Activated B cell treated with CpG ODN at 0.5 μM for 24 hours (primary cell): ENCODE measurements around the gene RPL26. TPM values are rescaled to one million over a fixed set of nuclear protein-coding genes. Genes with fewer than 3 reads are reported as not detected.

ENCODE experiments used
- ATAC-seq: fragments of 200-7000 bp; cut with Tn5 transposase; one replicate; pipeline ENCODE4 v1.10.0; 2021; ENCODE audit warnings: low read depth, mild to moderate bottlenecking, moderate library complexity
- CTCF ChIA-PET: fragments of 350-600 bp; sonication (Branson Sonifier 250); formaldehyde crosslinking; loops from one replicate; lab custom pipeline; 2021; ENCODE audit warnings: antibody characterized with exemption; lab: Charles Lee
- POLR2A ChIA-PET: fragments of 350-600 bp; sonication (Branson Sonifier 250); formaldehyde crosslinking; loops from one replicate; lab custom pipeline; 2021; ENCODE audit warnings: antibody characterized with exemption; lab: Charles Lee
- DNase-seq: peaks from one replicate; pipeline ENCODE4 v3.0.0; 2022
- H3K27ac Mint-ChIP-seq: one replicate; pipeline ENCODE4 v1.8.0; 2020; ENCODE audit warnings: mixed read lengths
- H3K27me3 Mint-ChIP-seq: one replicate; pipeline ENCODE4 v1.8.0; 2021; ENCODE audit warnings: mixed read lengths
- H3K36me3 Mint-ChIP-seq: one replicate; pipeline ENCODE4 v1.8.0; 2021; ENCODE audit warnings: low read depth, mixed read lengths
- H3K4me1 Mint-ChIP-seq: one replicate; pipeline ENCODE4 v1.8.0; 2021; ENCODE audit warnings: mixed read lengths
- H3K4me3 Mint-ChIP-seq: one replicate; pipeline ENCODE4 v1.8.0; 2020; ENCODE audit warnings: mild to moderate bottlenecking, mixed read lengths
- H3K9me3 Mint-ChIP-seq: one replicate; pipeline ENCODE4 v1.8.0; 2020; ENCODE audit warnings: mixed read lengths
- intact Hi-C: fragments of 100-400 bp; cut with micrococcal nuclease; formaldehyde crosslinking; loops from one replicate; pipeline ENCODE4 v1.15.1; 2024
- total RNA-seq: library from RNA; stranded (reverse); gene quantifications from 2 replicates; pipeline ENCODE4 v1.2.3, GENCODE V29; 2022
- TF ChIP-seq, protein P1 (sequence below): fragments of 200-600 bp; IDR thresholded peaks from one replicate; pipeline ENCODE4 v1.8.0; 2022; ENCODE audit warnings: antibody characterized with exemption, mild to moderate bottlenecking

The RPL26 gene
- total RNA-seq, 1 donor from 2014 or later, result 3,512 TPM

- DNase-seq (no peak), ATAC-seq (no peak)
- Mint-ChIP-seq H3K9me3 (no peaks in the 10 kb centered on the region), H3K4me3 (no peak overlapping the region), H3K27me3 (peaks cover 41% of the 10 kb centered on the region), H3K4me1 (no peaks in the 10 kb centered on the region), H3K36me3 (no peaks in the 10 kb centered on the region), H3K27ac (no peak overlapping the region)
- TF ChIP-seq, protein P1, sequence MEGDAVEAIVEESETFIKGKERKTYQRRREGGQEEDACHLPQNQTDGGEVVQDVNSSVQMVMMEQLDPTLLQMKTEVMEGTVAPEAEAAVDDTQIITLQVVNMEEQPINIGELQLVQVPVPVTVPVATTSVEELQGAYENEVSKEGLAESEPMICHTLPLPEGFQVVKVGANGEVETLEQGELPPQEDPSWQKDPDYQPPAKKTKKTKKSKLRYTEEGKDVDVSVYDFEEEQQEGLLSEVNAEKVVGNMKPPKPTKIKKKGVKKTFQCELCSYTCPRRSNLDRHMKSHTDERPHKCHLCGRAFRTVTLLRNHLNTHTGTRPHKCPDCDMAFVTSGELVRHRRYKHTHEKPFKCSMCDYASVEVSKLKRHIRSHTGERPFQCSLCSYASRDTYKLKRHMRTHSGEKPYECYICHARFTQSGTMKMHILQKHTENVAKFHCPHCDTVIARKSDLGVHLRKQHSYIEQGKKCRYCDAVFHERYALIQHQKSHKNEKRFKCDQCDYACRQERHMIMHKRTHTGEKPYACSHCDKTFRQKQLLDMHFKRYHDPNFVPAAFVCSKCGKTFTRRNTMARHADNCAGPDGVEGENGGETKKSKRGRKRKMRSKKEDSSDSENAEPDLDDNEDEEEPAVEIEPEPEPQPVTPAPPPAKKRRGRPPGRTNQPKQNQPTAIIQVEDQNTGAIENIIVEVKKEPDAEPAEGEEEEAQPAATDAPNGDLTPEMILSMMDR, result no peak
- ChIA-PET POLR2A (no interaction called here), CTCF (interaction anchor here (2.2 kb wide), 1 partner anchor 10 kb away, joined by 10 read pairs; no protein-coding TSS in a partner anchor)
- intact Hi-C loops, result no loop called here
These were observed 37.3 kb upstream of the RPL26 start for GRCh38 chr17:8420041-8420934.

- ChIA-PET CTCF (no interaction called here), POLR2A (no interaction called here)
- H3K4me3 Mint-ChIP-seq, result no peak overlapping the region
- no peaks in the 10 kb centered on the region for H3K36me3 Mint-ChIP-seq
- H3K27me3 Mint-ChIP-seq, result peaks cover 39% of the 10 kb centered on the region
- H3K4me1 Mint-ChIP-seq, result no peaks in the 10 kb centered on the region
- intact Hi-C loops, result no loop called here
- TF ChIP-seq, protein P1, result no peak
- ATAC-seq, result no peak
- no peak for DNase-seq
- no peak overlapping the region for H3K27ac Mint-ChIP-seq
- H3K9me3 Mint-ChIP-seq, result no peaks in the 10 kb centered on the region
These were observed 36.3 kb upstream of the RPL26 start for GRCh38 chr17:8419305-8419704.

GRCh38 chr17:8418471-8418870, 35.5 kb upstream of the RPL26 start:
- POLR2A ChIA-PET, result no interaction called here
- no peak for ATAC-seq
- Mint-ChIP-seq H3K36me3 (no peaks in the 10 kb centered on the region), H3K4me3 (no peak overlapping the region), H3K27me3 (peaks cover 36% of the 10 kb centered on the region), H3K4me1 (no peaks in the 10 kb centered on the region), H3K27ac (no peak overlapping the region), H3K9me3 (no peaks in the 10 kb centered on the region)
- intact Hi-C loops, result no loop called here
- no peak for DNase-seq
- CTCF ChIA-PET, result no interaction called here
- TF ChIP-seq, protein P1, result no peak

- intact Hi-C loops, result no loop called here
- Mint-ChIP-seq H3K4me3 (no peak overlapping the region), H3K4me1 (no peaks in the 10 kb centered on the region), H3K27ac (no peak overlapping the region), H3K36me3 (no peaks in the 10 kb centered on the region), H3K27me3 (peaks cover 35% of the 10 kb centered on the region), H3K9me3 (no peaks in the 10 kb centered on the region)
- ChIA-PET POLR2A (no interaction called here), CTCF (interaction anchor here (1.0 kb wide), 1 partner anchor 329 kb away, joined by 3 read pairs; no protein-coding TSS in a partner anchor)
- TF ChIP-seq, protein P1, result no peak
- ATAC-seq (no peak), DNase-seq (no peak)
These were observed 34.8 kb upstream of the RPL26 start for GRCh38 chr17:8417806-8418205.

DNA sequence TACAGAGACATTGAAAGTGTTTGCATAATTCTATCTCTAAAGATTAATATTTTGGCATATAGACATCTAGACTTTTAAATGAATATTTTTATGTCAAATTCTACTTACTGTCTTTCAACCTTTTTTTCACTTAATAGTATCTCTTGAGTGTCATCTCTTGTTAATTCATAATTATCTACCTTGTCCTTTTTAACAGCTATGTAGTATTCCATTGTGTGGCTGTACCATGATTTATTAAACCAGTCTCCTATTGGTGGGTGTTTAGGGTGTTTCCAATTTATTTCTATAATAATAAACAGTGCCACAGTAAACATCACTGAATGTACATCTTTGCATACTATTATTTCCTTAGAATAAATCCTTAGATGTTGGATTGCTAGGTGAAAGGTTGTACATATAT, 30.9 kb upstream of the RPL26 start:
- DNase-seq (no peak), ATAC-seq (no peak)
- Mint-ChIP-seq H3K9me3 (no peaks in the 10 kb centered on the region), H3K36me3 (no peaks in the 10 kb centered on the region), H3K27ac (no peak overlapping the region), H3K4me1 (peaks cover 4% of the 10 kb centered on the region), H3K27me3 (peaks cover 19% of the 10 kb centered on the region), H3K4me3 (no peak overlapping the region)
- ChIA-PET POLR2A (no interaction called here), CTCF (no interaction called here)
- TF ChIP-seq, protein P1, result no peak
- intact Hi-C loops, result no loop called here
